D721Med (cell line): ENCODE results near the gene USH1G.

Experiments used
- DNase-seq: peaks from one replicate; pipeline ENCODE4 v3.0.0; 2011; ENCODE audit warnings: low spot score; ENCODE audit not compliant: insufficient read length
- FAIRE-seq: peaks from 2 replicates; lab custom pipeline; 2011; peaks lifted over from hg19 to GRCh38; lab: Jason Lieb, UNC
- TF ChIP-seq, protein P1 (sequence below): IDR thresholded peaks from 2 replicates; pipeline ENCODE4 v1.5.1; 2012; ENCODE audit warnings: mild to moderate bottlenecking, control low read depth; ENCODE audit not compliant: insufficient read depth; ENCODE audit errors: missing control alignments

The USH1G gene

DNA sequence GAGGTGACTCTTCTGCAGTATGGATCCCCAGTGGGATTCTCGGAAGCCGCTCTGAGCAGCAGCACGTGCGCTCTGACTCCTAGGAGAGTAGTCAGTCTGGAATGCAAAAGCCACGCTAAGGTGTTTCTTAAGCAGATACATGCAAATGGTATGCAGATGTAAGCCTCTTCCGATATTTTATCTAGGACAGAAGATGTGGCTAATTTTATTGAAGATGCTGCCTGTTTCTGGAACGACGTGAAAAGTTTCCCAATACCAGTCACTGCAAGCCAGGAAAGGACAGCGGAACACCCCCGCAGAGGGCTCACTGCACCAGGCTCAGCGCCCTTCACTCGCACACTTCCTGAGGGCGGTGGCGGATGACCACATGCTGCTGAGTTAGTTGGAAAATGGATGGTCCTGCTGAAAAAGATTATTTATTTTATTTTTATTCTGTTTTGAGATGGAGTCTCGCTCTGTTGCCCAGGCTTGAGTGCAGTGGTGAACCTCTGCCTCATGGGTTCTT, 39.8 kb downstream of the USH1G start:
- no peak for DNase-seq
- no peak for FAIRE-seq

DNA sequence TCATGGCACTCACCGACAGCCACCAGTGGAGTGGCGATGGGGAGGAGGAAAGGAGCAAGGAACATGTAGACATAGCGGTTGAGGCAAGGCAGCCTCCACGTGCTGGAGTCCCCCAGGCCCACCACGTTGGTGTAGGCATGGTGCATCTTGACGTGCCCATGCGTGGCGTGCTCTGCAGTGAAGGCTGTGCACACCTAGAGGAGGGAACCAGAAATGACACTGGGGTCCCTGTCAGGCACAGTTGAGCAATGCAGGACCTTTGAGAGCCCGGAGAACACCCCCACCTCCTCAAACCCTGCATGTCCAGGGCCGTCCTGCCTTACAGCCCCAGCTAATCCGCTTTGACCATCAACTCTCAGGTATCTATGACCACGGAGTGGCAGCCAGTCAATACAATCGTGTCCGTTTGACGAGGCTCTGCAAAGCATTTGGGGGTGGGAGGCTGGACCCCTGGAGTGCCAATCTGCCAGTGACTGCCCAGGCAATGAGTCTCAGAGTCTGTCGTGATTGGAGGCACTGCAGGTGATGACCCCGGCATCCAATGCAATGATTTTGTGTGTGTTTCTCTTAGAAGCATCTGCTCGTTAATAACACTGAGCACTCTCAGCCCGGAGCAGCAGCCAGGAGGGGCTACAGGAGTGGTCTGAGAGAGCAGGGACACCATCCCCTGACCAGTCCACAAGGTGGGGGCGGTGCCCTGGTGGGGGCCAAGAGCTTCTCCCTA, 40.4 kb downstream of the USH1G start:
- FAIRE-seq (no peak), DNase-seq (no peak)
- TF ChIP-seq, protein P1, sequence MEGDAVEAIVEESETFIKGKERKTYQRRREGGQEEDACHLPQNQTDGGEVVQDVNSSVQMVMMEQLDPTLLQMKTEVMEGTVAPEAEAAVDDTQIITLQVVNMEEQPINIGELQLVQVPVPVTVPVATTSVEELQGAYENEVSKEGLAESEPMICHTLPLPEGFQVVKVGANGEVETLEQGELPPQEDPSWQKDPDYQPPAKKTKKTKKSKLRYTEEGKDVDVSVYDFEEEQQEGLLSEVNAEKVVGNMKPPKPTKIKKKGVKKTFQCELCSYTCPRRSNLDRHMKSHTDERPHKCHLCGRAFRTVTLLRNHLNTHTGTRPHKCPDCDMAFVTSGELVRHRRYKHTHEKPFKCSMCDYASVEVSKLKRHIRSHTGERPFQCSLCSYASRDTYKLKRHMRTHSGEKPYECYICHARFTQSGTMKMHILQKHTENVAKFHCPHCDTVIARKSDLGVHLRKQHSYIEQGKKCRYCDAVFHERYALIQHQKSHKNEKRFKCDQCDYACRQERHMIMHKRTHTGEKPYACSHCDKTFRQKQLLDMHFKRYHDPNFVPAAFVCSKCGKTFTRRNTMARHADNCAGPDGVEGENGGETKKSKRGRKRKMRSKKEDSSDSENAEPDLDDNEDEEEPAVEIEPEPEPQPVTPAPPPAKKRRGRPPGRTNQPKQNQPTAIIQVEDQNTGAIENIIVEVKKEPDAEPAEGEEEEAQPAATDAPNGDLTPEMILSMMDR, result no peak

More for the DNA sequence above, 39.8 kb downstream of the USH1G start:
- TF ChIP-seq, protein P1, result no peak

DNA sequence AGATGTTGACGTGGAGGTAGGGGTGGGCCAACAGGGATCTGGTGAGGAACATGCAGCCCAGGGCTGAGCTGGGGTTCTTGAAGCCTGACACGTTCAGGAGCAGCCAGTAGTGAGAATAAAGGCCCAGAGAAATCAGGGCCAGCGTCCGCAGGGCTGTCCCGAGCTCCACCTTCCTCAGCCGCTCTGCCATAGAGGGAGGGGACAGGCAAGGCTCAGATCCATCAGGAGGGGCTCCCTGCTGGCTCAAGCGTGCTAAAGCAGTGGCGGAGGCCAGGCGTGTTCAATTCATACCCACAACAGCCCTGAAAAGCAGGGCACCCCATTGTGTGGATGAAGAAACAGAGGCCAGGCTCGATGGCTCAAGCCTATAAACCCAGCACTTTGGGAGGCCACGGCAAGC, 42.0 kb downstream of the USH1G start:
- no peak for FAIRE-seq
- DNase-seq, result no peak
- TF ChIP-seq, protein P1, result no peak

DNA sequence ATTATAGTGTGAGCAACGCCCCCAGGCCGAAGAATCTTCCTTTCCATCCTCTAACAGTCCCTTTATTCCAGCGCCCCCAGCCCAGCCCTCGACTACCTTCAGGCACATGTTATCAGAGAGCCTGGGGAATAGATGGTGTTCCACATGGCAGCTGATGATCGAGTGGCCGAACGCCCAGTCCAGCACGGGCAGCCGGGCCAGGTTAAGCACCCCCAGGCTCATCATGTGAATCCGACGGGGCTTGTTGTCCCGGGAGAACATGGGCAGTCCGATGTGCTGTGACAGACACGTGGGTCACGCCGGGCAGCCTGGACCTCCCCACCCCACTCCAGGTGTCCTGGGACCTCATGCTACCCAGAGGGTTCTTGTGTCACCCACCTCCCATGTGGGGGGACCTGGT, 43.7 kb downstream of the USH1G start:
- no peak for DNase-seq
- TF ChIP-seq, protein P1, result no peak
- FAIRE-seq, result no peak

DNA sequence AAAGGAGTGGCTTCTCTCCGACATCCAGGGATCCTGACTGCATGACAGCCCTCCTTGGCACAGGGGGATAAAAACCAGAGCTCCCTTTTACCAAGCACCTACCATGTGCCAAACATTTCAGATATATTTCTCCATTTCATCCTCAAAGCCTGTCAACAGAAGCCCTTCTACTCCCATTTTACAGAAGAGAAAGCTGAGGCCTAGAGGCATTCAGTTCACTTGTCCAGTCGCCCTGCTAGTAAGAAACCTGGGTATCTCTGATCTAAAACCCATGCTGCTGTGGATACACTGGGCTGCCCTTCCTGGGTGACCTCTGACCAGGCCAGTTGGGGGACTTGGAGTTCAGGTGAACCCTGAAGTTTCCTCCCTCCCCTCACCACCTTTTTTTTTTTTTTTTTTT, 44.4 kb downstream of the USH1G start:
- FAIRE-seq, result no peak
- DNase-seq, result no peak
- TF ChIP-seq, protein P1, result no peak

DNA sequence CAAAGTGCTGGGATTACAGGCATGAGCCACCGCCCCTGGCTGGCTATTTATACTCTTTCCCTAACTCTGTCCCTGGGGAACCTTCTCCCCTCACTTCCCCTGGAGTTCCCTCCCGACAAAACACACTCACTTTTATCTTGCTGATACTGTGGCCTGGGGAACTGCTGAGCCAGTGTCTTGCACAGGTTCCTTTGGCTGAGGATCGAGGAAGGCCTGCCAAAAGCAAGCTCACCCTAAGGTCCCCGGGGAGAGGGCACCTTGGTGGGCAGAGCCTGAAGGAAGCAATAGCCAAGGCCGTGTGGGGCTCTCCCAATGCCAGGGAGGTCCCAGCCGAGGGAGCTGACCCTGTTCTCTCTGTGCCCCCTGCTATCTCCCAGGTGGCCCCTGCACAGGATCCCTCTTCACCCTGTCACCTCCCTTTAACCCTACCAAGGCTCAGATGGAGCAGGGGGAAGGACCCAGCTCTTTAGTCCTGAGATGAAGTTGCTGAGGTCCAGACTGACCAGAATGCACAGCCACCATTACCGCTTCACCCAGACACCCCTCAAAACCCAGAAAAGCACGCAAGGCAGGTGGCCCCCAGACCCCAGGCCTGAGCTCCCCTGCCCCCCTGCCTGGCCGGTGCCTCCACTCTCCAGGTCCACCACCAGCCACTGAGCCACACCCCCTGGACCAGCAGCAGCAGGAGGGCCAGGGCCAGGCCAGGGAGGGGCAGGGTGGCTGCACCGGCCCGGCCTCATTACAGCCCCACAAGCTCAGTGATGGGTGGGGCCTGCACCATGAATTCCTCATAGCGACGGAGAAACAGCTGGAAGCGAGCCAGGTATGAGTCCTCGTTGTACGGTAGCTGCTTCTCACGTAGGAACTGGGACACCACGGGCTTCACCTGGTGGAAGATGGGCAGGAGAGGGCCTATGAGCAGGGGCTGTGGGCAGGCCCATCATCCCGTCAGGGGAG, 45.2 kb downstream of the USH1G start:
- TF ChIP-seq, protein P1, result no peak
- no peak for FAIRE-seq

More for the DNA sequence above, 45.2 kb downstream of the USH1G start:
- DNase-seq, result no peak
